ENCODE measurements around the gene KIF18B.

- TF ChIP-seq POLR2A (IDR thresholded peaks at IDR 0.05) (no peak), CTCF (IDR thresholded peaks at IDR 0.05) (no peak), EP300 (IDR thresholded peaks at IDR 0.05) (no peak)
Measured at GRCh38 chr17:44931376-44931775, 16.2 kb downstream of the KIF18B start.
